HG03432 (cell line): Measurements from ENCODE around the gene MGAM2.
"Not testable (repeated sequence)": the region's sequence is repeated elsewhere in the genome, so short reads cannot be mapped to it uniquely, and the experiment has no call there.

Experiments used
- ATAC-seq: cut with Tn5 transposase; IDR thresholded peaks from one replicate; pipeline ENCODE4 v1.9.1; 2021; ENCODE audit warnings: mild to moderate bottlenecking, moderate library complexity; ENCODE audit not compliant: unreplicated experiment

The MGAM2 gene

GRCh38 chr7:142111499-142111898, at the start of gene MGAM2:
TSS of gene MGAM2 (plus strand) at chr7:142111718. CDS start at chr7:142116874, 5,156 bp downstream.
- ATAC-seq = no peak

- ATAC-seq = no peak
Observed at GRCh38 chr7:142063551-142064442, 47.7 kb upstream of the MGAM2 start.

- no peak for ATAC-seq
Observed at GRCh38 chr7:142066536-142066935, 45.0 kb upstream of the MGAM2 start.

DNA sequence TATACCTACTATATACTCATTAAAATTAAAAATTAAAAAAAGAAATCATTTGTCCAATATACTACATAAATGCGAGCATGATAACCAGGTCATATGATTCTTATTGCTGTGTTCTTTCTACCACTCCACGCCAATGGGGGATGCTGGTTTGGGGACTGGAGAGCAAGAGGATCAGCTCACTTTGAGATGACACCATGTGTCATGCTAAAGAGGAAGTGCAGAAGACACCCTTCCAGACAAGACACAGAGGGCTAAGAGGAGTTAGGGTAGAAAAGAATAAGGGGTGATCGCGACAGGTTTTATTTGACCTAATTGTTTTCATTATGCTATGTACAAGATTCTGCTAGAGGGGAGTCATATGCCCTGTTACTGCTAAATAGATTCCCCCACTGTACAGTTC, 33.8 kb upstream of the MGAM2 start:
- no peak for ATAC-seq

DNA sequence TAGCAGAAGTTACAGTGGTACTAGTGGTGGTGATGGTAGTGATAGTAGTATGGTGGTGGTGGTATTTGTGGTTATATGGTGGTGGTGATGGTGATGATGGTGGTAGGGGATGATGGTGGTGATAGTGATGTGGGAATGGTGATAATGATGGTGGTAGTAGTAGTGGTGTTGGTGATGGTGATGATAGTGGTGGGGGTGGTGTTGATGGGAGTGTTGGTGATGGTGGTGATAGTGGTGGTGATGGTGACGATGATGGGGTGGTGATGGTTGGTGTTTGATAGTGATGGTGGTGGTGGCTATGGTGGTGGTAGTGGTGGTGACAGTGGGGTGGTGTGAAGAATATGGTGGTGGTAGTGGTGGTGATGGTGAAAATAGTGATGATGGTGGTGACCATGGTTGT, 27.9 kb upstream of the MGAM2 start:
- ATAC-seq = no peak

DNA sequence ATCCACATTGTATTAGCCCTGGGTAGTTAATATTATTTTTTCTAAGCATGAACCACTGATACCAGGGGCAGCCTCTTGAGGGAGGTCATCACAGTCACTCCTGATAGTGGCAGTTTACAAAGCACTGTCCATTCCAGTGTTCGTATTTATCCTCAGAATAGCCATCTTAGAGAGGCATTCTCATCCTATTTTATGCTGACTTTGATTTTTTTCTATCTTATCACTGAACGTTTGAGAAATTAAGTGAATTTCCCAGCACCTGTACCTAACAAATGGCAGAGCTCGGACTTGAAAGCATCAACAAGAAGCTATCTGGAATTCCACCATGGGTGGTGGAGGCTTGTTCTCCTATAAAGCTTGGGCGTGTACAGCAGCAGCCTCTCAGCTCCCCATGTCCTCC, 26.1 kb upstream of the MGAM2 start:
- ATAC-seq = no peak

GRCh38 chr7:142088022-142088714, 23.4 kb upstream of the MGAM2 start:
- no peak for ATAC-seq

- ATAC-seq = no peak
Observed at GRCh38 chr7:142089035-142089434, 22.5 kb upstream of the MGAM2 start.

GRCh38 chr7:142091961-142092360, 19.6 kb upstream of the MGAM2 start:
- no peak for ATAC-seq

DNA sequence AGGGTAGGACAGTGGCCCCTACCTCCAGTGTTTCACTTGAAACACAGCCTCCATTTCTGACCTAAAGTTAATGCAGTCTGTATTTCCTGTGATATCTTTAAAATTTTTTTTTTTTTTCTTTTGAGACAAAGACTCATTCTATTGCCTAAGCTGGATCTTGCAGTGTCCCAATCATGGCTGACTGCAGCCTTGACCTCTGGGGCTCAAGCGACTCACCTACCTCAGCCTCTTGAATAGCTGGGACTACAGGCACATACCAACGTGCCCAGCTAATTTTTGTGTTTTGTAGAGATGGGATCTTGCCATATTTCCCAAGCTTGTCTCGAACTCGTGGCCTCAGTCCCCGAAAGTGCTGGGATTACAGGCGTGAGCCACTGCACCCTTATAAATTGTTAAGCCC, 16.7 kb upstream of the MGAM2 start:
- ATAC-seq = no peak

GRCh38 chr7:142097571-142097970, 13.9 kb upstream of the MGAM2 start:
- ATAC-seq = no peak

DNA sequence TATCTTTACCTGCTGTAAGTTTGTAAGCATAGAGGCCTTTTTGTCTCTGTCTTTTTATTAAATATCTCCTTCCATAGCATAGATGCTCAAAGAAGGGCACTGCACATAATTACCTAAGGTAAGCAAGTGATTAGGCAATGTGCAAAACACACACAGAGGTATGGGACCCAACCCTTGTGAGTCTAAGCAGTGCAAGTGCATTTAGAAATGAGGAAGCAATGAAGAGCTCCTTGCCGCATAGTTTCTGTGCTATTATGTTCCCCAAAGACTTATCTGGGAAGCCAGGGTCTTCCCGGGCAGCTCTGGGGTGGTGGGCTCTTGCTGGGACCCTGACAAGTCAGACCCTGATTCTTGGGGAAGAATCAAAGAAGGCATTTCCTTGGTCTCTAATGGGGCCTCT, 13.5 kb upstream of the MGAM2 start:
- ATAC-seq = no peak

- not testable (repeated sequence) for ATAC-seq
Observed at GRCh38 chr7:142099347-142099746, 12.2 kb upstream of the MGAM2 start.

DNA sequence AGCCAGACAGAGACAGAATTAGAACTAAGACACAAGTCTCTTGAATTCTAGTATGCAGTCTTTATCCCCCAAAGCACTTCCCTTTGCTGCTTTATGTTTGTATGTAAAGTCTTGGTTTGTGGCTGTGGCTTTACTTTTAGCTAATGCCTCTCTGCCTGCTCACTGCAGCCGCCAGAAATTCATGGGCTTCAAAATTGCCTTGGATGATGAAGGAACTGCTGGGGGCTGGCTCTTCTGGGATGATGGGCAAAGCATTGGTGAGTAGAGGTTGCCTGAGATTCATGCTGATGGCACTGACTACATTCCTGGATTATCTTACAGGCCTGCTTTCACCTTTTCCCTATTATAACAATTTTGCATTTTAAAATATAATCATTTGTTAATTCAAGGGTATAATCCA, 10.9 kb upstream of the MGAM2 start:
- no peak for ATAC-seq

GRCh38 chr7:142101794-142102193, 9.7 kb upstream of the MGAM2 start:
- ATAC-seq = not testable (repeated sequence)

DNA sequence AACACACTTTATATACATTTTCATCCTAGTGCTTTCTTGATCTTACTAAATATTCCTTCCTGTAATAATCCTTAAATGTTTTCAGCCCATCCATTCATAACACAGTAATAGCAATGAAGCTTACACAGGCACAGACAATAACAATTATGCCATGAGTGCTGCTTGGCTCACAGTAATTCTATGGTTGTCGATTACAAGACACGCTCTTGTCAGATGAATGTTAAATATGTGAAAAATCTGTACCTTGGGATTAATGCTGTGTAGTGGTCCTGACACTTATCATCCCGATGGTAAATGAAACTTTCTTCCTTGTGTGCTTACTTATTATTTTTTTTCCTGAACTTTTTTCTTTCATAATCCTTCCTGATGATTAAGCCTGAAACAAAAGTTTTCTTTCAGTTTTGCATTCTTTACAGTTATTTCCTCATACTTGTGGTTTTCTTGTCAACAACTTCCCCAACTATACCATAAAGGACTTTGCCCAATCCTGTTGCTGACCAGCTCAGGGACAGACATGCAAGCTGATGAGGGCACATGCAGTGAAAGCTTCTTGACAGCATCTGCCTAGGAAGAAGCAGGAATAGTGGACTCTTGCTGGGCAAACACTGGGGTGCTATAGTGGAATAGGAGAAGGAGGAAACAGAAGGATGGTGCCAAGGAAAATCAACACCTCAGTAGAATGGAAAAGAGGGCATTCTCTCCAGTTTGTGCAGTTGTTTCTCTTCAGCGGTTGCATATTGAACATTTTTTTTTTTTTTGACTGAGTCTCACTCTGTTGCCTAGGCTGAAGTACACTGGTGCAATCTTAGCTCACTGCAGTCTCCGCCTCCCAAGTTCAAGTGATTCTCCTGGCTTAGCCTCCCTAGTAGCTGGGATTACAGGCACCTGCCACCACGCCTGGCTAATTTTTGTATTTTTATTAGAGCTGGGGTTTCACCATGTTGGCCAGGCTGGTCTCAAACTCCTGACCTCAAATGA, 6.7 kb upstream of the MGAM2 start:
- no peak for ATAC-seq

GRCh38 chr7:142108728-142109505, 2.6 kb upstream of the MGAM2 start:
- no peak for ATAC-seq

- no peak for ATAC-seq
Observed at GRCh38 chr7:142110098-142110497, 1.4 kb upstream of the MGAM2 start.

GRCh38 chr7:142110638-142111037, 880 bp upstream of the MGAM2 start:
- ATAC-seq = no peak

DNA sequence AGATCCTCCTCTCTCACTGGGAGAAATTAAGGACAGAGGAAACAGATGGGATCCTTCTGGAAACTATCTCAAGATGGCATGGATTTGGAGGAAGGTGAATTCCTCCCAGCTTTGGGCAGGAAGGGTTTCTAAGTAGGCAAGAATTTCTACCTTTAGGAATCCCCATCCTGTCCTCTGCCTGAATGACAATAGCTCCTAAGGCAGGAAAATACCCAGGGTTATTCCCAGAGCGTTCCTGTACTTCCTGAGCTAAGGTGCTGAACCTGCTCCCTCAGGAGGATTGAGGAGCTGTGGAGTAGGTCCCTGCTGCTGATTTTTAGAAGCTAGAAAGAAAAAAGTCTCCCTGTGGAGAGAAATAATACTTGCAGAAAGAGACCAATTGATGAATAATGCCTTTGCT, 568 bp downstream of the MGAM2 start:
- no peak for ATAC-seq
